IMR-90 (cell line): ENCODE measurements around the gene NELFCD. TPM values are rescaled to one million over a fixed set of nuclear protein-coding genes. Genes with fewer than 3 reads are reported as not detected.

Experiments used
- ATAC-seq: fragments of 200-7000 bp; cut with Tn5 transposase; 2 replicates; pipeline ENCODE4 v1.9.1; 2020; ENCODE audit warnings: low read depth, mild to moderate bottlenecking, moderate library complexity
- BruUV-seq: library from RNA; stranded (reverse); fragments of 400-500 nt; replicated peaks from 2 replicates; lab custom pipeline; 2021; lab: Mats Ljungman, UMichigan
- CTCF ChIA-PET: fragments of 300-600 bp; formaldehyde crosslinking; extraction: SDS; loops from one replicate; lab custom pipeline; 2021; ENCODE audit warnings: antibody characterized with exemption; lab: Yijun Ruan, JAX
- POLR2A ChIA-PET: fragments of 300-600 bp; sonication (Branson Sonifier 250); formaldehyde crosslinking; loops from one replicate; lab custom pipeline; 2022; ENCODE audit warnings: antibody characterized with exemption; ENCODE audit not compliant: unreplicated experiment; lab: Charles Lee
- DNase-seq: peaks from one replicate; pipeline ENCODE4 v3.0.0; 2013
- H2AFZ ChIP-seq: replicated peaks from 2 replicates; pipeline ENCODE3; 2013; ENCODE audit warnings: low read length, mild to moderate bottlenecking; ENCODE audit not compliant: poor library complexity
- H2AK5ac ChIP-seq: 2 replicates; pipeline ENCODE4 v1.6.1; 2013; ENCODE audit warnings: low read depth, low read length, inconsistent platforms
- H2AK9ac ChIP-seq: replicated peaks from 2 replicates; pipeline ENCODE3; 2013; ENCODE audit warnings: mild to moderate bottlenecking, low read depth, low read length, moderate library complexity; ENCODE audit not compliant: poor library complexity
- H2BK120ac ChIP-seq: 2 replicates; pipeline ENCODE4 v1.6.1; 2013; ENCODE audit warnings: low read depth, low read length, inconsistent platforms
- H2BK15ac ChIP-seq: 3 replicates; pipeline ENCODE4 v1.6.1; 2013; ENCODE audit warnings: low read depth, low read length, inconsistent platforms
- H2BK20ac ChIP-seq: 2 replicates; pipeline ENCODE4 v1.6.1; 2013; ENCODE audit warnings: low read depth, mild to moderate bottlenecking, inconsistent platforms, low read length, moderate library complexity
- H2BK5ac ChIP-seq: 2 replicates; pipeline ENCODE4 v1.6.1; 2013; ENCODE audit warnings: mild to moderate bottlenecking, low read depth, low read length, inconsistent platforms; ENCODE audit not compliant: poor library complexity, severe bottlenecking
- H3K14ac ChIP-seq: replicated peaks from 2 replicates; pipeline ENCODE4 v1.6.1; 2013; ENCODE audit warnings: low read depth, low read length, inconsistent platforms
- H3K18ac ChIP-seq: 2 replicates; pipeline ENCODE4 v1.6.1; 2013; ENCODE audit warnings: low read depth, low read length, control low read depth
- H3K23ac ChIP-seq: 2 replicates; pipeline ENCODE4 v1.6.1; 2013; ENCODE audit warnings: low read depth, low read length, inconsistent platforms
- H3K27ac ChIP-seq: 2 replicates; pipeline ENCODE4 v1.5.1; 2013; ENCODE audit warnings: mild to moderate bottlenecking, control low read depth, low read length; ENCODE audit not compliant: insufficient read depth
- H3K27me3 ChIP-seq: 2 replicates; pipeline ENCODE4 v1.6.1; 2013; ENCODE audit warnings: low read length; ENCODE audit not compliant: control insufficient read depth, insufficient read depth
- H3K36me3 ChIP-seq: 2 replicates; pipeline ENCODE4 v1.6.1; 2013; ENCODE audit warnings: low read length, mixed read lengths; ENCODE audit not compliant: control insufficient read depth, insufficient read depth
- H3K4ac ChIP-seq: 2 replicates; pipeline ENCODE4 v1.6.1; 2013; ENCODE audit warnings: low read depth, low read length, inconsistent platforms
- H3K4me1 ChIP-seq: 2 replicates; pipeline ENCODE4 v1.6.1; 2013; ENCODE audit warnings: low read length, mixed read lengths; ENCODE audit not compliant: control insufficient read depth, insufficient read depth
- H3K4me2 ChIP-seq: 2 replicates; pipeline ENCODE4 v1.6.1; 2013; ENCODE audit warnings: low read depth, mild to moderate bottlenecking, control low read depth, low read length, moderate library complexity
- H3K4me3 ChIP-seq: 2 replicates; pipeline ENCODE4 v1.5.1; 2013; ENCODE audit warnings: low read depth, mild to moderate bottlenecking, control low read depth, low read length, moderate library complexity; ENCODE audit not compliant: insufficient read depth
- H3K56ac ChIP-seq: 2 replicates; pipeline ENCODE4 v1.6.1; 2013; ENCODE audit warnings: low read length, inconsistent platforms; ENCODE audit not compliant: insufficient read depth; ENCODE audit errors: extremely low read depth
- H3K79me1 ChIP-seq, 2 experiments: 2 replicates each; pipeline ENCODE4 v1.6.1; 2013; ENCODE audit warnings: low read length in 2 of 2, inconsistent platforms in 1 of 2, low read depth in 1 of 2
- H3K9ac ChIP-seq: 2 replicates; pipeline ENCODE4 v1.6.1; 2013; ENCODE audit warnings: low read depth, low read length, control low read depth
- H3K9me1 ChIP-seq: 2 replicates; pipeline ENCODE4 v1.6.1; 2013; ENCODE audit warnings: low read length, inconsistent platforms; ENCODE audit not compliant: insufficient read depth
- H3K9me3 ChIP-seq: 2 replicates; pipeline ENCODE4 v1.6.1; 2013; ENCODE audit warnings: low read length; ENCODE audit not compliant: control insufficient read depth, insufficient read depth
- H4K20me1 ChIP-seq: 2 replicates; pipeline ENCODE4 v1.6.1; 2013; ENCODE audit warnings: low read length, inconsistent platforms; ENCODE audit not compliant: insufficient read depth
- H4K5ac ChIP-seq: 2 replicates; pipeline ENCODE4 v1.6.1; 2013; ENCODE audit warnings: mild to moderate bottlenecking, low read depth, low read length, control low read depth
- H4K8ac ChIP-seq, 2 experiments: 2 replicates each; pipeline ENCODE4 v1.6.1; 2013; ENCODE audit warnings: low read depth in 2 of 2, low read length in 2 of 2, control low read depth in 1 of 2, inconsistent platforms in 1 of 2
- H4K91ac ChIP-seq: 2 replicates; pipeline ENCODE4 v1.6.1; 2013; ENCODE audit warnings: low read depth, low read length, inconsistent platforms; ENCODE audit not compliant: insufficient read depth
- BHLHE40 ChIP-seq: fragments of 150-350 bp; IDR thresholded peaks from 2 replicates; pipeline ENCODE4 v1.6.1; 2016; ENCODE audit warnings: mild to moderate bottlenecking, low read depth, low read length
- CTCF ChIP-seq: conservative IDR thresholded peaks from 2 replicates; pipeline ENCODE4 v1.5.1; 2012; ENCODE audit warnings: mild to moderate bottlenecking, low read depth, low read length, improper control_type of control experiment
- MXI1 ChIP-seq: IDR thresholded peaks from 2 replicates; pipeline ENCODE4 v1.6.1; 2012; ENCODE audit warnings: low read depth, mild to moderate bottlenecking, low read length, moderate library complexity, borderline replicate concordance
- NFE2L2 ChIP-seq: fragments of 150-350 bp; IDR thresholded peaks from 2 replicates; pipeline ENCODE4 v1.6.1; 2016; ENCODE audit warnings: low read depth, mild to moderate bottlenecking, low read length
- RFX5 ChIP-seq: IDR thresholded peaks from 2 replicates; pipeline ENCODE4 v1.8.0; 2012; ENCODE audit warnings: low read depth, mild to moderate bottlenecking, low read length, moderate library complexity
- SMC3 ChIP-seq: fragments of 150-350 bp; IDR thresholded peaks from 2 replicates; pipeline ENCODE4 v1.6.1; 2016; ENCODE audit warnings: low read depth, mild to moderate bottlenecking, antibody characterized with exemption, low read length, moderate library complexity
- WGBS, 2 experiments: methylation state at CpG; one replicate each; pipeline versions ENCODE4 v1.1.5 to v1.1.7; 2013; ENCODE audit warnings: missing lambda C conversion rate in 2 of 2; ENCODE audit not compliant: insufficient read length in 1 of 2; ENCODE audit errors: extremely low coverage in 2 of 2; 5-methylcytosine and 5-hydroxymethylcytosine counted together
- dilution Hi-C: fragments of 300-500 bp; cut with HindIII; formaldehyde crosslinking; loops from one replicate; pipeline ENCODE4 v1.14.3; 2018; ENCODE audit warnings: low sequenced_read_pairs; ENCODE audit not compliant: unreplicated experiment
- in situ Hi-C: fragments of 300-500 bp; cut with MboI; formaldehyde crosslinking; loops from 3 replicates; pipeline ENCODE4 v1.14.3; 2019; ENCODE audit warnings: low sequenced_read_pairs, inconsistent platforms, mixed read lengths
- intact Hi-C: fragments of 100-400 bp; cut with micrococcal nuclease; formaldehyde crosslinking; loops from 2 replicates; pipeline ENCODE4 v1.10.0; 2022
- polyA plus RNA-seq, 3 experiments: library from polyadenylated mRNA; depleted of rRNA; stranded (reverse); fragments of >200 nt; gene quantifications; 2 replicates each; pipeline ENCODE4 v1.2.3, GENCODE V29; 2012; ENCODE audit warnings: low replicate concordance in 1 of 3
- total RNA-seq: library from RNA; depleted of rRNA; stranded (reverse); fragments of >200 nt; gene quantifications from 2 replicates; pipeline ENCODE4 v1.2.3, GENCODE V29; 2012
- TF ChIP-seq, protein P1 (sequence below): fragments of 150-350 bp; IDR thresholded peaks from 2 replicates; pipeline ENCODE4 v1.6.1; 2016; ENCODE audit warnings: low read depth, mild to moderate bottlenecking, low read length, moderate library complexity, borderline replicate concordance

Gene NELFCD
- total and polyA plus RNA-seq, 2 of the 4 experiments (the other 2 are of a cell fraction) = 88.9 to 94.1 TPM

GRCh38 chr20:58986286-58986967 is 5.4 kb downstream of the NELFCD start:
- H3K9me1 ChIP-seq = peaks cover 22% of the 10 kb centered on the region
- no peak overlapping the region for H3K9ac ChIP-seq
- peaks cover 20% of the 10 kb centered on the region for H4K20me1 ChIP-seq
- H2BK20ac ChIP-seq = no peak overlapping the region
- no TSS peak for BruUV-seq
- H2AK5ac ChIP-seq = no peak overlapping the region
- no peaks in the 10 kb centered on the region for H3K9me3 ChIP-seq
- no peak overlapping the region for H3K14ac ChIP-seq
- no peak overlapping the region for H4K5ac ChIP-seq
- H3K4me2 ChIP-seq = no peak overlapping the region
- H4K8ac ChIP-seq = no peak overlapping the region
- TF ChIP-seq BHLHE40 (no peak), NFE2L2 (no peak), RFX5 (no peak), CTCF (no peak), MXI1 (no peak), SMC3 (no peak)
- TF ChIP-seq, protein P1, sequence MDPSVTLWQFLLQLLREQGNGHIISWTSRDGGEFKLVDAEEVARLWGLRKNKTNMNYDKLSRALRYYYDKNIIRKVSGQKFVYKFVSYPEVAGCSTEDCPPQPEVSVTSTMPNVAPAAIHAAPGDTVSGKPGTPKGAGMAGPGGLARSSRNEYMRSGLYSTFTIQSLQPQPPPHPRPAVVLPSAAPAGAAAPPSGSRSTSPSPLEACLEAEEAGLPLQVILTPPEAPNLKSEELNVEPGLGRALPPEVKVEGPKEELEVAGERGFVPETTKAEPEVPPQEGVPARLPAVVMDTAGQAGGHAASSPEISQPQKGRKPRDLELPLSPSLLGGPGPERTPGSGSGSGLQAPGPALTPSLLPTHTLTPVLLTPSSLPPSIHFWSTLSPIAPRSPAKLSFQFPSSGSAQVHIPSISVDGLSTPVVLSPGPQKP = no peak
- H2BK5ac ChIP-seq = no peak overlapping the region
- H2BK120ac ChIP-seq = no peak overlapping the region
- no peak overlapping the region for H2AFZ ChIP-seq
- peaks cover 34 to 72% of the 10 kb centered on the region in 2 experiments for H3K79me1 ChIP-seq
- no peak overlapping the region for H3K4me3 ChIP-seq
- H3K23ac ChIP-seq = no peak overlapping the region
- peaks cover 3% of the 10 kb centered on the region; the same call in 1 of the 2 replicates for H3K4me1 ChIP-seq
- intact Hi-C loops = loop anchor here (5.0 kb wide), 1 partner anchor 41 kb away; no protein-coding TSS in a partner anchor
- H2BK15ac ChIP-seq = no peak overlapping the region
- H3K27me3 ChIP-seq = no peaks in the 10 kb centered on the region
- no peak overlapping the region for H3K18ac ChIP-seq
- POLR2A ChIA-PET = no interaction called here
- no peak for DNase-seq
- WGBS, 2 experiments = 71% methylated on average over 1 of the region's 9 CpGs; no CpG with 5 or more reads in 1 of the 2 experiments
- in situ Hi-C loops = no loop called here
- dilution Hi-C loops = no loop called here
- no peak for ATAC-seq
- no peak overlapping the region for H4K91ac ChIP-seq
- H3K56ac ChIP-seq = no peak overlapping the region
- no peak overlapping the region for H3K27ac ChIP-seq
- no peak overlapping the region for H3K4ac ChIP-seq
- CTCF ChIA-PET = interaction anchor here (1.3 kb wide), 1 partner anchor 46 kb away, joined by 3 read pairs; the partner anchor contains the start of gene ATP5F1E
- H3K36me3 ChIP-seq = peaks cover 37% of the 10 kb centered on the region
- H2AK9ac ChIP-seq = no peak overlapping the region
